ENCODE measurements around the gene KCNMB2.

Gene KCNMB2

GRCh38 chr3:178761461-178761860 is 225.2 kb downstream of the KCNMB2 start:
- TF ChIP-seq, protein P1, sequence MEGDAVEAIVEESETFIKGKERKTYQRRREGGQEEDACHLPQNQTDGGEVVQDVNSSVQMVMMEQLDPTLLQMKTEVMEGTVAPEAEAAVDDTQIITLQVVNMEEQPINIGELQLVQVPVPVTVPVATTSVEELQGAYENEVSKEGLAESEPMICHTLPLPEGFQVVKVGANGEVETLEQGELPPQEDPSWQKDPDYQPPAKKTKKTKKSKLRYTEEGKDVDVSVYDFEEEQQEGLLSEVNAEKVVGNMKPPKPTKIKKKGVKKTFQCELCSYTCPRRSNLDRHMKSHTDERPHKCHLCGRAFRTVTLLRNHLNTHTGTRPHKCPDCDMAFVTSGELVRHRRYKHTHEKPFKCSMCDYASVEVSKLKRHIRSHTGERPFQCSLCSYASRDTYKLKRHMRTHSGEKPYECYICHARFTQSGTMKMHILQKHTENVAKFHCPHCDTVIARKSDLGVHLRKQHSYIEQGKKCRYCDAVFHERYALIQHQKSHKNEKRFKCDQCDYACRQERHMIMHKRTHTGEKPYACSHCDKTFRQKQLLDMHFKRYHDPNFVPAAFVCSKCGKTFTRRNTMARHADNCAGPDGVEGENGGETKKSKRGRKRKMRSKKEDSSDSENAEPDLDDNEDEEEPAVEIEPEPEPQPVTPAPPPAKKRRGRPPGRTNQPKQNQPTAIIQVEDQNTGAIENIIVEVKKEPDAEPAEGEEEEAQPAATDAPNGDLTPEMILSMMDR (IDR thresholded peaks at IDR 0.05; ENCODE audit: low read depth, low read length), result no peak
- Histone ChIP-seq H3K4me1 (no peaks in the 10 kb centered on the region), H3K9me3 (no peaks in the 10 kb centered on the region), H3K27me3 (no peaks in the 10 kb centered on the region), H3K4me3 (ENCODE audit: low read depth, low read length) (no peak overlapping the region), H3K36me3 (no peaks in the 10 kb centered on the region)
- DNase-seq, result no peak

GRCh38 chr3:178762385-178762784 is 226.1 kb downstream of the KCNMB2 start:
- Histone ChIP-seq H3K27me3 (no peaks in the 10 kb centered on the region), H3K4me1 (no peaks in the 10 kb centered on the region), H3K36me3 (no peaks in the 10 kb centered on the region), H3K4me3 (ENCODE audit: low read depth, low read length) (no peak overlapping the region), H3K9me3 (no peaks in the 10 kb centered on the region)
- no peak for DNase-seq
- TF ChIP-seq, protein P1 (IDR thresholded peaks at IDR 0.05; ENCODE audit: low read depth, low read length), result no peak

- H3K9me3 ChIP-seq, result no peaks in the 10 kb centered on the region
- no peaks in the 10 kb centered on the region for H3K4me1 ChIP-seq
- TF ChIP-seq, protein P1 (IDR thresholded peaks at IDR 0.05; ENCODE audit: low read depth, low read length), result no peak
- H3K36me3 ChIP-seq, result no peaks in the 10 kb centered on the region
- H3K4me3 ChIP-seq (ENCODE audit: low read depth, low read length), result no peak overlapping the region
- no peaks in the 10 kb centered on the region for H3K27me3 ChIP-seq
- no peak for DNase-seq
Observed at GRCh38 chr3:178765472-178765871, 229.2 kb downstream of the KCNMB2 start.

- H3K4me1 ChIP-seq, result no peaks in the 10 kb centered on the region
- no peaks in the 10 kb centered on the region for H3K27me3 ChIP-seq
- H3K4me3 ChIP-seq (ENCODE audit: low read depth, low read length), result no peak overlapping the region
- no peak for DNase-seq
- H3K9me3 ChIP-seq, result no peaks in the 10 kb centered on the region
- TF ChIP-seq, protein P1 (IDR thresholded peaks at IDR 0.05; ENCODE audit: low read depth, low read length), result no peak
- H3K36me3 ChIP-seq, result no peaks in the 10 kb centered on the region
Observed at GRCh38 chr3:178767581-178767980, 231.3 kb downstream of the KCNMB2 start.

DNA sequence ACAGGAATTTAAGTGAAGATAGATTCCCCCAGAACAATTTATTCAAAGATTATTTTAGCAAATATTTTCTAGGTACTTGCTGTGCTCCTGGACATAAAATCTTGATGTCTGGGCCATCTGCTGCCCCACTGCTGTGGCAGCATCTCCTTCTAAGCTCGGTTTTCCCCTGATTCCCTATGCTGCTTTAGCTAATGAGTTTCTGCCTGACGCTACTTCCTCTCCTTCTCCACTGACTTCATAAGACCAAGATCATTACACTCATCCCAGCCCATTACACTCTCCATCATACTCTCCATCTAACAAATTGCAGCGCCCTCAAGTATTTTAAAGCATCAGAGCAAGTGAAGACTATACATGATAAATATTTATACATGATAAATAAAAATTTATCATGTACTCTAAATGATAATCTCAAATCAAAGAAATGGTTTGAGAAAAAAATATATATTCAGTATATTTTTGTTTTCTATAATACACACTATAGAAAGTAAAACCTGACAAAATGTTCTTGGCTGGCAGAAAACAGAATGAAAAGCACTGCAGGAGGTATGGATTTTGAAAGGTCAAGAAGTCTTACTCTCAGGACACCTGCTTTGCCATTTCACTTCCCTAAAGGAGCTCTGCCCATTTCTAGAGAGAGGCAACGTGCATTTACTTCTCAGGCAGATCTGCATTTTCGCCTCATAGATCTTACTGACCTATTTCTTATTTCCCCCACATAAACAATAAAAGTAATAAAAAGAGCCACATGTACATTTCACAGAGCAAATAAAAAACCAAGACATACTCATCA is 232.0 kb downstream of the KCNMB2 start:
- no peaks in the 10 kb centered on the region for H3K27me3 ChIP-seq
- H3K4me3 ChIP-seq (ENCODE audit: low read depth, low read length), result no peak overlapping the region
- no peaks in the 10 kb centered on the region for H3K36me3 ChIP-seq

DNA sequence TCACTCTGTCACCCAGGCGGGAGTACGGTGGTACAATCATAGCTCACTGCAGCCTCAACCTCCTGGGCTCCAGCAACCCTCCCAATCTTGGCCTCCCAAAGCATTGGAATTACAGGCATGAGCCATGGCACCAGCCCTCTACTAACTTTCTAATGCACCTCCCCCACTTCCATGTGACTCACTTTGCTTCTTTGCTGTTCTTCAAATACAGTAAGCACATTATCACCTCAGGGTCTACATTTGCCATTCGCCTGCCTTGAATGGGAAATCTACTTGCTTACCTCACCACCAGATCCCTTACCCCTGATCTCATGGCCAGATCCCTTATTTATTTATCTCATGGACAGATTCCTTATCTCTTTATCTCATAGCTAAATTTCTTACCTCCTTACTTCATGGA is 235.3 kb downstream of the KCNMB2 start:
- Histone ChIP-seq H3K4me3 (ENCODE audit: low read depth, low read length) (no peak overlapping the region), H3K9me3 (no peaks in the 10 kb centered on the region), H3K36me3 (no peaks in the 10 kb centered on the region), H3K27me3 (no peaks in the 10 kb centered on the region), H3K4me1 (no peaks in the 10 kb centered on the region)
- TF ChIP-seq, protein P1 (IDR thresholded peaks at IDR 0.05; ENCODE audit: low read depth, low read length), result no peak
- DNase-seq, result no peak

More for the DNA sequence above, 232.0 kb downstream of the KCNMB2 start:
- Histone ChIP-seq H3K4me1 (no peaks in the 10 kb centered on the region), H3K9me3 (no peaks in the 10 kb centered on the region)
- TF ChIP-seq, protein P1 (IDR thresholded peaks at IDR 0.05; ENCODE audit: low read depth, low read length), result no peak
- no peak for DNase-seq

All from BE2C (cell line).